HEK293 (cell line): Measurements from ENCODE around the gene IFI30.

Source experiments
- CTCF ChIA-PET: fragments of 350-600 bp; formaldehyde crosslinking; extraction: SDS; loops from one replicate; lab custom pipeline; 2021; ENCODE audit warnings: antibody characterized with exemption; lab: Yijun Ruan, JAX
- POLR2A ChIA-PET: fragments of 300-600 bp; formaldehyde crosslinking; extraction: SDS; loops from one replicate; lab custom pipeline; 2020; ENCODE audit warnings: antibody characterized with exemption, inconsistent platforms; lab: Yijun Ruan, JAX
- H3K27ac ChIP-seq: fragments of 200-500 bp; sonication (Bioruptor generic); 2 replicates; pipeline ENCODE4 v1.5.1; 2014; ENCODE audit warnings: low read depth, low read length, control low read depth, inconsistent platforms; ENCODE audit errors: extremely low read depth
- H3K36me3 ChIP-seq, 2 experiments: fragments of 200-500 bp in 1 of 2; sonication (Bioruptor generic) in 1 of 2; 1 replicate in 1 of 2; 2 replicates in 1 of 2; pipeline ENCODE4 v1.5.1; 2014 to 2017; ENCODE audit warnings: inconsistent platforms in 2 of 2, low read length in 2 of 2; ENCODE audit not compliant: control insufficient read depth in 2 of 2, insufficient read depth in 1 of 2
- H3K4me1 ChIP-seq: fragments of 200-500 bp; sonication (Bioruptor generic); 2 replicates; pipeline ENCODE4 v1.5.1; 2014; ENCODE audit warnings: mild to moderate bottlenecking, low read length, inconsistent platforms; ENCODE audit not compliant: control insufficient read depth, insufficient read depth
- H3K4me3 ChIP-seq: 2 replicates; pipeline ENCODE4 v1.5.1; 2011; ENCODE audit warnings: low read depth, mild to moderate bottlenecking, control low read depth, low read length, moderate library complexity
- H3K9me3 ChIP-seq: fragments of 200-500 bp; sonication (Bioruptor generic); 2 replicates; pipeline ENCODE4 v1.5.1; 2014; ENCODE audit warnings: low read depth, low read length, inconsistent platforms; ENCODE audit not compliant: control insufficient read depth, insufficient read depth
- ELK4 ChIP-seq: IDR thresholded peaks from 2 replicates; pipeline ENCODE4 v1.6.1; 2011; ENCODE audit warnings: mild to moderate bottlenecking, low read depth, low read length, borderline replicate concordance
- HIC1 ChIP-seq: fragments of 450-650 bp; formaldehyde crosslinking; IDR thresholded peaks from 2 replicates; pipeline ENCODE4 v1.5.1; 2016; ENCODE audit warnings: missing biosample characterization, missing genetic modification characterization
- KLF17 ChIP-seq: fragments of 450-650 bp; formaldehyde crosslinking; IDR thresholded peaks from 2 replicates; pipeline ENCODE4 v1.5.1; 2016; ENCODE audit warnings: missing biosample characterization, missing genetic modification characterization
- PRDM2 ChIP-seq: fragments of 450-650 bp; formaldehyde crosslinking; IDR thresholded peaks from 2 replicates; pipeline ENCODE4 v1.5.1; 2016; ENCODE audit warnings: missing biosample characterization, missing genetic modification characterization, borderline replicate concordance
- SP3 ChIP-seq: fragments of 450-650 bp; formaldehyde crosslinking; IDR thresholded peaks from 2 replicates; pipeline ENCODE4 v1.5.1; 2016; ENCODE audit warnings: missing biosample characterization, missing genetic modification characterization
- YY1 ChIP-seq: fragments of 450-650 bp; formaldehyde crosslinking; IDR thresholded peaks from 2 replicates; pipeline ENCODE4 v1.5.1; 2018; ENCODE audit warnings: missing biosample characterization, missing genetic modification characterization
- ZBTB26 ChIP-seq: fragments of 450-650 bp; formaldehyde crosslinking; optimal IDR thresholded peaks from 2 replicates; pipeline ENCODE3; 2016; ENCODE audit warnings: missing biosample characterization, mild to moderate bottlenecking, missing genetic modification characterization
- ZBTB7A ChIP-seq: fragments of 450-650 bp; formaldehyde crosslinking; IDR thresholded peaks from 2 replicates; pipeline ENCODE4 v1.5.1; 2016; ENCODE audit warnings: low read depth, missing biosample characterization, missing genetic modification characterization
- ZNF2 ChIP-seq: fragments of 450-650 bp; formaldehyde crosslinking; IDR thresholded peaks from 2 replicates; pipeline ENCODE4 v1.5.1; 2016; ENCODE audit warnings: missing biosample characterization, missing genetic modification characterization
- ZNF248 ChIP-seq: fragments of 450-650 bp; formaldehyde crosslinking; IDR thresholded peaks from 2 replicates; pipeline ENCODE4 v1.5.1; 2017; ENCODE audit warnings: missing biosample characterization, missing genetic modification characterization
- ZNF266 ChIP-seq: fragments of 450-650 bp; formaldehyde crosslinking; IDR thresholded peaks from 2 replicates; pipeline ENCODE4 v1.5.1; 2016; ENCODE audit warnings: missing biosample characterization, missing genetic modification characterization, low read depth
- ZNF335 ChIP-seq: fragments of 450-650 bp; formaldehyde crosslinking; conservative IDR thresholded peaks from 2 replicates; pipeline ENCODE4 v1.5.1; 2016; ENCODE audit warnings: missing biosample characterization, missing genetic modification characterization
- ZNF366 ChIP-seq: fragments of 450-650 bp; formaldehyde crosslinking; conservative IDR thresholded peaks from 2 replicates; pipeline ENCODE4 v1.5.1; 2016; ENCODE audit warnings: missing biosample characterization, missing genetic modification characterization
- ZNF513 ChIP-seq: fragments of 450-650 bp; IDR thresholded peaks from 2 replicates; pipeline ENCODE4 v1.5.1; 2018; ENCODE audit warnings: missing biosample characterization, missing genetic modification characterization
- ZNF555 ChIP-seq: fragments of 450-650 bp; formaldehyde crosslinking; conservative IDR thresholded peaks from 2 replicates; pipeline ENCODE4 v1.5.1; 2017; ENCODE audit warnings: missing biosample characterization, mild to moderate bottlenecking, missing genetic modification characterization, inconsistent platforms
- ZNF624 ChIP-seq: fragments of 450-650 bp; formaldehyde crosslinking; IDR thresholded peaks from 2 replicates; pipeline ENCODE4 v1.5.1; 2017; ENCODE audit warnings: missing biosample characterization, missing genetic modification characterization
- ZNF670 ChIP-seq: fragments of 450-650 bp; formaldehyde crosslinking; IDR thresholded peaks from 2 replicates; pipeline ENCODE4 v1.5.1; 2016; ENCODE audit warnings: missing biosample characterization, missing genetic modification characterization, low read depth
- ZNF747 ChIP-seq: fragments of 450-650 bp; formaldehyde crosslinking; IDR thresholded peaks from 2 replicates; pipeline ENCODE4 v1.5.1; 2016; ENCODE audit warnings: missing biosample characterization, missing genetic modification characterization
- ZNF76 ChIP-seq: fragments of 450-650 bp; formaldehyde crosslinking; IDR thresholded peaks from 2 replicates; pipeline ENCODE4; 2016; ENCODE audit warnings: low read depth, missing biosample characterization, missing genetic modification characterization, borderline replicate concordance
- ZNF777 ChIP-seq: fragments of 450-650 bp; formaldehyde crosslinking; IDR thresholded peaks from 2 replicates; pipeline ENCODE4 v1.5.1; 2017; ENCODE audit warnings: missing biosample characterization, missing genetic modification characterization, borderline replicate concordance

The IFI30 gene

GRCh38 chr19:18204394-18205199 lies 31.0 kb downstream of the IFI30 start (continued):
- TF ChIP-seq KLF17 (tag by site-specific recombination) (peak; percentile 48; the same call in 1 of the 2 replicates), ZNF335 (tag by site-specific recombination) (peak; percentile 89), ZNF76 (tag by site-specific recombination) (peak; percentile 36; the same call in 1 of the 2 replicates), ZNF777 (tag by site-specific recombination) (0 out of 2 replicates have a peak, but pooled peaks have one; percentile 20), ZNF366 (tag by site-specific recombination) (peak; percentile 81), SP3 (tag by site-specific recombination) (peak; percentile 69)

- CTCF ChIA-PET = interaction anchor here (0.6 to 8.5 kb wide), 7 partner anchors 14 to 92 kb away, joined by 3 to 121 read pairs (median 4); a partner anchor contains a TSS
- H3K36me3 ChIP-seq = peaks cover 0 to 5% of the 10 kb centered on the region in 2 experiments; a peak in 1 of 3 replicates
- POLR2A ChIA-PET = interaction anchor here (0.9 to 3.1 kb wide), 5 partner anchors 12 to 75 kb away, joined by 3 to 30 read pairs (median 4); partner anchors contain the start of genes JUND and MPV17L2
- H3K27ac ChIP-seq = peak overlapping the region; percentile 60
- H3K9me3 ChIP-seq = no peaks in the 10 kb centered on the region
- H3K4me3 ChIP-seq = peak overlapping the region; percentile 36
- peaks cover 8% of the 10 kb centered on the region for H3K4me1 ChIP-seq
- TF ChIP-seq YY1 (tag by site-specific recombination) (no peak), HIC1 (tag by site-specific recombination) (no peak), ZNF670 (tag by site-specific recombination) (no peak), ZBTB7A (tag by site-specific recombination) (no peak), PRDM2 (no peak), ZNF555 (no peak), ZNF266 (tag by site-specific recombination) (no peak), ELK4 (no peak), ZNF513 (tag by site-specific recombination) (no peak), ZNF624 (tag by site-specific recombination) (no peak), ZBTB26 (no peak), ZNF2 (tag by site-specific recombination) (no peak), ZNF747 (no peak), ZNF248 (tag by site-specific recombination) (no peak)
These were observed 31.7 kb downstream of the IFI30 start for GRCh38 chr19:18205200-18205892.
